H1 (cell line): Measurements from ENCODE around the gene SEC11A. TPM values are rescaled to one million over a fixed set of nuclear protein-coding genes. Genes with fewer than 3 reads are reported as not detected.
A peak's percentile ranks its signal among the peaks of the same experiment; 100 is the strongest.

Experiments
- CTCF ChIA-PET: fragments of 300-600 bp; sonication (Branson Sonifier 250); formaldehyde crosslinking; loops from one replicate; lab custom pipeline; 2021; ENCODE audit not compliant: partially characterized antibody; lab: Charles Lee
- POLR2A ChIA-PET: fragments of 300-600 bp; sonication (Branson Sonifier 250); formaldehyde crosslinking; loops from one replicate; lab custom pipeline; 2021; ENCODE audit warnings: inconsistent platforms; ENCODE audit not compliant: partially characterized antibody; lab: Charles Lee
- DNase-seq, 2 experiments: peaks; one replicate each; pipeline versions ENCODE4 v3.0.0 to v3.0.0-alpha.2; 2010 to 2022; ENCODE audit warnings: low spot score in 2 of 2, low read depth in 1 of 2, mixed read lengths in 1 of 2
- FAIRE-seq: peaks from 2 replicates; lab custom pipeline; 2011; peaks lifted over from hg19 to GRCh38; lab: Jason Lieb, UNC
- H2AFZ ChIP-seq: 2 replicates; pipeline ENCODE4 v1.8.1; 2012; ENCODE audit warnings: low read length, inconsistent platforms
- H2AK5ac ChIP-seq: 2 replicates; pipeline ENCODE4 v1.6.1; 2013; ENCODE audit warnings: low read depth, low read length
- H2BK120ac ChIP-seq: replicated peaks from 2 replicates; pipeline ENCODE3; 2013; ENCODE audit warnings: low read depth, low read length, inconsistent platforms
- H2BK12ac ChIP-seq: 2 replicates; pipeline ENCODE4 v1.6.1; 2013; ENCODE audit warnings: low read depth, low read length
- H2BK15ac ChIP-seq: 2 replicates; pipeline ENCODE4 v1.6.1; 2013; ENCODE audit warnings: low read length
- H2BK20ac ChIP-seq: 2 replicates; pipeline ENCODE4 v1.6.1; 2013; ENCODE audit warnings: low read length
- H2BK5ac ChIP-seq: 2 replicates; pipeline ENCODE4 v1.6.1; 2013; ENCODE audit warnings: low read depth, low read length
- H3K14ac ChIP-seq: 2 replicates; pipeline ENCODE4 v1.6.1; 2013; ENCODE audit warnings: inconsistent platforms; ENCODE audit not compliant: insufficient read length
- H3K18ac ChIP-seq: 2 replicates; pipeline ENCODE4 v1.6.1; 2013; ENCODE audit warnings: low read length; ENCODE audit errors: extremely low read depth
- H3K23ac ChIP-seq: 2 replicates; pipeline ENCODE4 v1.6.1; 2013; ENCODE audit warnings: inconsistent platforms; ENCODE audit not compliant: insufficient read length
- H3K23me2 ChIP-seq: 2 replicates; pipeline ENCODE4 v1.6.1; 2013; ENCODE audit warnings: low read depth, low read length
- H3K27ac ChIP-seq: 2 replicates; pipeline ENCODE4 v1.6.1; 2011; ENCODE audit warnings: low read depth, low read length, inconsistent platforms
- H3K27me3 ChIP-seq, 4 experiments: replicated peaks in 1 of 4; 1 replicate in 1 of 4; 2 replicates in 3 of 4; pipeline versions ENCODE4 v1.6.1 to v1.8.1; 2011 to 2013; ENCODE audit warnings: low read length in 3 of 4, mild to moderate bottlenecking in 3 of 4, inconsistent platforms in 2 of 4, mixed read lengths in 2 of 4, moderate library complexity in 1 of 4; ENCODE audit not compliant: control insufficient read depth in 3 of 4, insufficient read depth in 3 of 4; ENCODE audit errors: extremely low read depth in 1 of 4
- H3K36me3 ChIP-seq, 4 experiments: 2 replicates each; pipeline versions ENCODE4 v1.6.1 to v1.8.1; 2011 to 2013; ENCODE audit warnings: mild to moderate bottlenecking in 4 of 4, low read length in 3 of 4, moderate library complexity in 2 of 4, control low read depth in 1 of 4, inconsistent platforms in 1 of 4; ENCODE audit not compliant: insufficient read depth in 4 of 4, control insufficient read depth in 2 of 4
- H3K4ac ChIP-seq: replicated peaks from 2 replicates; pipeline ENCODE3; 2013; ENCODE audit warnings: low read length, low read depth, mixed read lengths, inconsistent platforms; ENCODE audit not compliant: insufficient read length
- H3K4me1 ChIP-seq, 4 experiments: replicated peaks in 1 of 4; 1 replicate in 1 of 4; 2 replicates in 3 of 4; pipeline versions ENCODE4 v1.6.1 to v1.8.1; 2011 to 2013; ENCODE audit warnings: low read length in 3 of 4, inconsistent platforms in 2 of 4, mixed read lengths in 1 of 4; ENCODE audit not compliant: insufficient read depth in 4 of 4, control insufficient read depth in 3 of 4
- H3K4me2 ChIP-seq, 2 experiments: 2 replicates each; pipeline versions ENCODE4 v1.6.1 to v1.8.1; 2011 to 2013; ENCODE audit warnings: low read depth in 2 of 2, low read length in 2 of 2, control low read depth in 1 of 2, inconsistent platforms in 1 of 2, mild to moderate bottlenecking in 1 of 2; ENCODE audit not compliant: insufficient read depth in 1 of 2
- H3K4me3 ChIP-seq, 4 experiments: fragments of 200-600, 300-600 bp in 1 of 4; sonication (generic), shearing (Covaris generic), sonication (Bioruptor Twin) in 1 of 4; 2 replicates each; pipeline versions ENCODE4 v1.5.1 to v1.8.1; 2011 to 2016; ENCODE audit warnings: low read length in 4 of 4, low read depth in 3 of 4, control low read depth in 2 of 4, inconsistent platforms in 2 of 4, mild to moderate bottlenecking in 2 of 4, mixed read lengths in 1 of 4, moderate library complexity in 1 of 4; ENCODE audit not compliant: insufficient read depth in 2 of 4; ENCODE audit errors: extremely low read depth in 1 of 4
- H3K56ac ChIP-seq: replicated peaks from 2 replicates; pipeline ENCODE3; 2013; ENCODE audit warnings: low read depth, mild to moderate bottlenecking, mixed read lengths, low read length, inconsistent platforms; ENCODE audit not compliant: insufficient read length
- H3K79me1 ChIP-seq: 2 replicates; pipeline ENCODE4 v1.6.1; 2013; ENCODE audit warnings: low read depth, low read length, control low read depth
- H3K79me2 ChIP-seq, 2 experiments: 2 replicates each; pipeline versions ENCODE4 v1.6.1 to v1.8.1; 2012 to 2013; ENCODE audit warnings: low read length in 2 of 2, mild to moderate bottlenecking in 2 of 2, inconsistent platforms in 1 of 2; ENCODE audit not compliant: insufficient read depth in 2 of 2, control insufficient read depth in 1 of 2
- H3K9ac ChIP-seq, 4 experiments: replicated peaks in 1 of 4; 1 replicate in 1 of 4; 2 replicates in 3 of 4; pipeline versions ENCODE4 v1.6.1 to v1.8.1; 2011 to 2013; ENCODE audit warnings: low read depth in 3 of 4, low read length in 3 of 4, control low read depth in 2 of 4, mild to moderate bottlenecking in 2 of 4, moderate library complexity in 2 of 4, inconsistent platforms in 1 of 4; ENCODE audit errors: extremely low read depth in 1 of 4
- H3K9me3 ChIP-seq, 2 experiments: 2 replicates each; pipeline versions ENCODE4 v1.6.1 to v1.8.1; 2012 to 2013; ENCODE audit warnings: mild to moderate bottlenecking in 2 of 2, moderate library complexity in 2 of 2, control low read depth in 1 of 2, inconsistent platforms in 1 of 2, low read depth in 1 of 2, low read length in 1 of 2, mixed read lengths in 1 of 2; ENCODE audit not compliant: insufficient read depth in 2 of 2
- H4K20me1 ChIP-seq, 2 experiments: replicated peaks in 1 of 2; 2 replicates each; pipeline versions ENCODE3 to v1.8.1; 2011 to 2013; ENCODE audit warnings: inconsistent platforms in 2 of 2, low read length in 2 of 2, mild to moderate bottlenecking in 1 of 2; ENCODE audit not compliant: insufficient read depth in 2 of 2, control insufficient read depth in 1 of 2
- H4K5ac ChIP-seq: 2 replicates; pipeline ENCODE4 v1.6.1; 2013; ENCODE audit warnings: low read length, low read depth, mixed read lengths, inconsistent platforms; ENCODE audit not compliant: insufficient read length
- H4K8ac ChIP-seq: 2 replicates; pipeline ENCODE4 v1.8.0; 2013; ENCODE audit warnings: mild to moderate bottlenecking, moderate library complexity, low read length, inconsistent platforms; ENCODE audit not compliant: insufficient read depth; ENCODE audit errors: extremely low read depth
- H4K91ac ChIP-seq: replicated peaks from 2 replicates; pipeline ENCODE3; 2013; ENCODE audit warnings: low read length, mixed read lengths, inconsistent platforms; ENCODE audit not compliant: insufficient read length
- BCL11A ChIP-seq, 2 experiments: IDR thresholded peaks; one replicate each; pipeline ENCODE4 v1.6.1; 2011; ENCODE audit warnings: low read depth in 2 of 2, low read length in 2 of 2, mild to moderate bottlenecking in 2 of 2
- CTBP2 ChIP-seq: IDR thresholded peaks from 2 replicates; pipeline ENCODE4 v1.7.0; 2011; ENCODE audit warnings: borderline replicate concordance, mild to moderate bottlenecking, moderate library complexity, mixed read lengths, low read length; ENCODE audit not compliant: insufficient read depth, insufficient read length
- CTCF ChIP-seq, 3 experiments: IDR thresholded peaks; 1 replicate in 2 of 3; 2 replicates in 1 of 3; pipeline versions ENCODE4 v1.5.1 to v1.6.1; 2011; ENCODE audit warnings: low read length in 3 of 3, mild to moderate bottlenecking in 3 of 3, inconsistent platforms in 2 of 3, low read depth in 1 of 3, moderate library complexity in 1 of 3; ENCODE audit not compliant: insufficient read depth in 1 of 3; ENCODE audit errors: control extremely low read depth in 1 of 3
- EP300 ChIP-seq, 2 experiments: IDR thresholded peaks; 1 replicate in 1 of 2; 2 replicates in 1 of 2; pipeline ENCODE4 v1.6.1; 2011 to 2012; ENCODE audit warnings: low read depth in 2 of 2, low read length in 2 of 2, mild to moderate bottlenecking in 2 of 2, borderline replicate concordance in 1 of 2, inconsistent platforms in 1 of 2, moderate library complexity in 1 of 2
- GABPA ChIP-seq: IDR thresholded peaks from 2 replicates; pipeline ENCODE4 v1.6.1; 2011; ENCODE audit warnings: mild to moderate bottlenecking, low read length, moderate library complexity, borderline replicate concordance; ENCODE audit not compliant: insufficient read depth
- MAFK ChIP-seq: IDR thresholded peaks from 2 replicates; pipeline ENCODE4 v1.6.1; 2012; ENCODE audit warnings: low read depth, mild to moderate bottlenecking, improper control_type of control experiment, low read length
- RNF2 ChIP-seq: fragments of 200-900, 300-1000 bp; sonication (generic); IDR thresholded peaks from 2 replicates; pipeline ENCODE4 v1.7.1; 2016; ENCODE audit warnings: borderline replicate concordance, low read depth, mild to moderate bottlenecking, antibody characterized with exemption, low read length; ENCODE audit not compliant: poor library complexity, severe bottlenecking; ENCODE audit errors: missing control alignments
- RXRA ChIP-seq: IDR thresholded peaks from 2 replicates; pipeline ENCODE4 v1.6.1; 2011; ENCODE audit warnings: low read depth, mild to moderate bottlenecking, low read length, moderate library complexity; ENCODE audit not compliant: insufficient read depth
- TEAD4 ChIP-seq: IDR thresholded peaks from 2 replicates; pipeline ENCODE4 v1.6.1; 2012; ENCODE audit warnings: low read depth, low read length, inconsistent platforms, mixed read lengths
- YY1 ChIP-seq: IDR thresholded peaks from 2 replicates; pipeline ENCODE4 v1.6.1; 2011; ENCODE audit warnings: low read depth, mild to moderate bottlenecking, low read length
- WGBS, 2 experiments: shearing (Covaris generic) in 1 of 2; methylation state at CpG; one replicate each; pipeline versions ENCODE4 v1.1.6 to v1.1.7; 2013 to 2015; ENCODE audit warnings: low lambda C conversion rate in 2 of 2, mixed read lengths in 2 of 2, inconsistent platforms in 1 of 2, low coverage in 1 of 2, missing lambda C conversion rate in 1 of 2; ENCODE audit not compliant: insufficient replicate concordance in 2 of 2, insufficient coverage in 1 of 2, insufficient read length in 1 of 2; ENCODE audit errors: extremely low coverage in 1 of 2, missing lambda C conversion rate in 1 of 2; 5-methylcytosine and 5-hydroxymethylcytosine counted together
- polyA plus RNA-seq, 7 experiments: library from polyadenylated mRNA; depleted of rRNA in 3 of 7; stranded (reverse) in 5 of 7; unstranded in 2 of 7; fragments of >200 nt in 5 of 7; fragments of 200-250 nt in 2 of 7; gene quantifications; 1 replicate in 5 of 7; 2 replicates in 1 of 7; 4 replicates in 1 of 7; pipeline versions ENCODE4 v1.2.1 to v1.2.3, GENCODE V29; 2011 to 2013; ENCODE audit warnings: missing spikeins in 2 of 7, mixed read lengths in 2 of 7
- total RNA-seq: library from RNA; stranded (reverse); fragmentation: NEBNext Ultra II Directional; extraction: Animal tissue kit (Norgen Biotek cat#: 25700); gene quantifications from 2 replicates; pipeline ENCODE4 v1.2.1, GENCODE V29; 2021

The SEC11A gene
- total and polyA plus RNA-seq, 2 of the 8 experiments (the other 6 are each of a cell fraction or from before 2014, with no cell fraction given) = 268 to 316 TPM

GRCh38 chr15:84620626-84621025 is 95.3 kb downstream of the SEC11A start:
- H3K27me3 ChIP-seq = no peaks in the 10 kb centered on the region; a peak in 1 of 7 replicates
- no peak overlapping the region for H2AFZ ChIP-seq
- ChIA-PET POLR2A (interaction anchor here (0.8 to 12.3 kb wide), 7 partner anchors 8 to 33 kb away, joined by 3 to 176 read pairs (median 6); partner anchors contain the start of genes WDR73 and ZSCAN2), CTCF (interaction anchor here (0.7 to 6.2 kb wide), 6 partner anchors 9 to 34 kb away, joined by 3 to 51 read pairs (median 6); partner anchors contain the start of gene ZSCAN2)
- peaks cover 6% of the 10 kb centered on the region for H3K79me1 ChIP-seq
- peaks cover 31 to 38% of the 10 kb centered on the region in 2 experiments for H3K9me3 ChIP-seq
- H4K20me1 ChIP-seq = peaks cover 0 to 5% of the 10 kb centered on the region in 2 experiments
- H3K79me2 ChIP-seq = peaks cover 3 to 39% of the 10 kb centered on the region in 2 experiments; a peak in 3 of 4 replicates
- no peaks in the 10 kb centered on the region for H3K4me1 ChIP-seq
- H2BK120ac ChIP-seq = no peak overlapping the region
- DNase-seq (no peak), FAIRE-seq (no peak)
- no peak overlapping the region for H2BK15ac ChIP-seq
- peak overlapping the region in 1 of 4 experiments; percentile 2; a peak in 1 of 8 replicates for H3K4me3 ChIP-seq
- H3K18ac ChIP-seq = no peak overlapping the region
- H3K14ac ChIP-seq = no peak overlapping the region
- H3K4me2 ChIP-seq = no peak overlapping the region
- no peak overlapping the region for H3K56ac ChIP-seq
- no peak overlapping the region for H4K91ac ChIP-seq
- no peak overlapping the region for H3K9ac ChIP-seq
- H4K5ac ChIP-seq = no peak overlapping the region
- 96% methylated on average over 8 of the region's 8 CpGs; no CpG with 5 or more reads in 1 of the 2 experiments for WGBS, 2 experiments
- H2BK5ac ChIP-seq = no peak overlapping the region
- H3K36me3 ChIP-seq = peaks cover 22 to 51% (median 24%) of the 10 kb centered on the region in 4 experiments
- no peak overlapping the region for H3K4ac ChIP-seq
- no peak overlapping the region for H3K23ac ChIP-seq
- H2BK20ac ChIP-seq = no peak overlapping the region
- H3K27ac ChIP-seq = no peak overlapping the region
- H3K23me2 ChIP-seq = no peaks in the 10 kb centered on the region
- H2AK5ac ChIP-seq = no peak overlapping the region
- no peak overlapping the region for H2BK12ac ChIP-seq
- H4K8ac ChIP-seq = no peak overlapping the region
- TF ChIP-seq TEAD4 (no peak), MAFK (no peak), YY1 (no peak), EP300 (IDR thresholded peaks at IDR 0.05; ENCODE audit: borderline replicate concordance in 1 of 2, low read depth in 2 of 2, low read length in 2 of 2) (no peak), RNF2 (no peak), RXRA (no peak), GABPA (no peak), CTBP2 (no peak), BCL11A (IDR thresholded peaks at IDR 0.05; ENCODE audit: low read depth in 2 of 2, low read length in 2 of 2) (no peak), CTCF (IDR thresholded peaks at IDR 0.05; ENCODE audit: control extremely low read depth in 1 of 3, insufficient read depth in 1 of 3, low read depth in 1 of 3, low read length in 3 of 3) (no peak)
